ENCODE results near the gene C11orf16. TPM values are rescaled to one million over a fixed set of nuclear protein-coding genes. Genes with fewer than 3 reads are reported as not detected.

The C11orf16 gene
- total and polyA plus RNA-seq, 9 of the 15 experiments (the other 6 are each of a cell fraction or from before 2014, with no cell fraction given): not detected

GRCh38 chr11:8971924-8972316 is 39.2 kb upstream of the C11orf16 start:
- ChIA-PET POLR2A (interaction anchor here (1.2 kb wide), 1 partner anchor 10 kb away, joined by 3 read pairs; no protein-coding TSS in a partner anchor), CTCF (ENCODE audit: low intra/inter-chr PET ratio) (no interaction called here)
- H3K27ac ChIP-seq (ENCODE audit: extremely low read depth, low read depth, low read length): no peak overlapping the region
- H3K79me2 ChIP-seq (ENCODE audit: control insufficient read depth, insufficient read depth, low read length): no peaks in the 10 kb centered on the region
- H3K9me3 ChIP-seq (replicated peaks; ENCODE audit: control insufficient read depth, insufficient read depth, low read depth, low read length): no peaks in the 10 kb centered on the region
- 0% methylated on average over 1 of the region's 1 CpG for WGBS (ENCODE audit: insufficient coverage, low coverage, missing lambda C conversion rate)
- ATAC-seq (peak; percentile 29; the same call in 1 of the 3 replicates), FAIRE-seq (peak; percentile 6), DNase-seq (ENCODE audit: extremely low read depth in 1 of 4, low spot score in 3 of 4) (peak in 1 of 4 experiments; percentile 19)
- H4K20me1 ChIP-seq (replicated peaks; ENCODE audit: control insufficient read depth, insufficient read depth, low read length): no peaks in the 10 kb centered on the region
- no peak overlapping the region for H2AFZ ChIP-seq (ENCODE audit: low read depth, low read length)
- no peak overlapping the region for H3K4me3 ChIP-seq
- in situ Hi-C loops (cut with MboI): no loop called here
- H3K9ac ChIP-seq (ENCODE audit: insufficient read depth in 1 of 2, low read depth in 2 of 2, low read length in 2 of 2): no peak overlapping the region
- peaks cover 0 to 7% of the 10 kb centered on the region in 2 experiments; a peak in 3 of 5 replicates for H3K4me1 ChIP-seq (replicated peaks in 1 of 2; ENCODE audit: control insufficient read depth in 2 of 2, insufficient read depth in 2 of 2, low read length in 2 of 2)
- intact Hi-C loops (cut with micrococcal nuclease): no loop called here
- no peaks in the 10 kb centered on the region for H3K27me3 ChIP-seq (ENCODE audit: control insufficient read depth in 2 of 2, insufficient read depth in 2 of 2, low read length in 2 of 2)
- no peak overlapping the region; the same call in 1 of the 2 replicates for H3K4me2 ChIP-seq (ENCODE audit: insufficient read depth, low read length)
- H3K9me1 ChIP-seq (ENCODE audit: control insufficient read depth, insufficient read depth, low read length): no peaks in the 10 kb centered on the region
- no TSS peak for BruUV-seq (replicated peaks)
- H3K36me3 ChIP-seq (ENCODE audit: control insufficient read depth, insufficient read depth, low read length): no peaks in the 10 kb centered on the region
- no peak for TF ChIP-seq ZNF655 (CRISPR knock-in tag; IDR thresholded peaks at IDR 0.05)
- TF ChIP-seq BRF2 (IDR thresholded peaks at IDR 0.05; ENCODE audit: borderline replicate concordance, insufficient read depth, insufficient read length): no peak
- TF ChIP-seq ARID1B (IDR thresholded peaks at IDR 0.05): peak; percentile 72
- TF ChIP-seq ELF4 (CRISPR knock-in tag; IDR thresholded peaks at IDR 0.05): no peak
- TF ChIP-seq IRF1 (CRISPR knock-in tag; IDR thresholded peaks at IDR 0.05; ENCODE audit: borderline replicate concordance): no peak
- no peak for TF ChIP-seq ZNF398 (CRISPR knock-in tag; IDR thresholded peaks at IDR 0.05)
- TF ChIP-seq PHB2 (IDR thresholded peaks at IDR 0.05; ENCODE audit: low read depth): peak; percentile 27; the same call in 1 of the 2 replicates
- TF ChIP-seq BRF1 (IDR thresholded peaks at IDR 0.05; ENCODE audit: borderline replicate concordance, extremely low read depth, insufficient read length): no peak
- no peak for TF ChIP-seq DEAF1 (CRISPR knock-in tag; IDR thresholded peaks at IDR 0.05)
- TF ChIP-seq KLF13 (tag; IDR thresholded peaks at IDR 0.05; ENCODE audit: borderline replicate concordance, low read depth): no peak
- TF ChIP-seq CHCHD3 (CRISPR knock-in tag; IDR thresholded peaks at IDR 0.05): no peak
- TF ChIP-seq ETV1 (tag; conservative IDR thresholded peaks at IDR 0.05; ENCODE audit: low read depth): no peak
- TF ChIP-seq ELF2 (CRISPR knock-in tag; IDR thresholded peaks at IDR 0.05): no peak
- no peak; the same call in 1 of the 2 replicates for TF ChIP-seq MTA2 (IDR thresholded peaks at IDR 0.05; ENCODE audit: low read depth)

All from K562 (cell line).